ENCODE results near the gene MRPL2. TPM values are rescaled to one million over a fixed set of nuclear protein-coding genes. Genes with fewer than 3 reads are reported as not detected.

Gene MRPL2
- total RNA-seq, 4 donors from 2014 or later = 25.2 to 43.6 (median 28.1) TPM

DNA sequence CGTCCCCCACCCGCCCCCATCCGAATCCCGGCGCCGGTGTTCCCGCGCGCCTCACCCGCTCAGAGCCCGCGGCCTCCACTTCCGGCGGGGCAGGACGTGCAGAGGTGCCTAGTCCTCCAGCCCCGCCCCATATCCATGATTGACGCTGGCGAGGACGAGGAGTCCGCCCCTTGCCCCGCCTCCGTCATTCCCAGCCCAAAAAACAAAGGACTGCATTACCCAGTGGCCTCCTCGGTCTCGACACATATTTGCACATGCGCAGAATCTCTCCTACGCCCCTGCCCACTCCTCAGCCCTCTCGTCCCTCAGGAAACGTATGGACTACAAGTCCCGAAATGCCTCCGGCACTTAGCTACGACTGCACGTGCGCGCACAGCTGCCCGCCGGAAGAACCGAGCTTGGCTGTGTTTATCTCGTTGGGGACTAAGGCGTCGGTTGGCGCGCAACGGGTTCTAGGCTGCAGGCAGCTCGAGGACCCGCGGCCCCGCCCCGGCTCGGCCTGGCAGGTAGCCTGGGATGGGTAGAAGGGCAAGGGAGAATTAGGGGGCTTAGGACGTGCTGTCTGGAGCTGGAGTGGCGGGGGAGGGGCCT, 45.3 kb downstream of the MRPL2 start, which contains the start of the genes KLHDC3 and MEA1:
TSS of gene KLHDC3 (plus strand) at position 407 of the 591 bp plus-strand sequence. CDS start 2,944 bp downstream, outside the sequence.
TSS of gene MEA1 (minus strand) at position 104 of the 591 bp plus-strand sequence. CDS start 133 bp downstream, outside the sequence.
- no peaks in the 10 kb centered on the region for H3K27me3 ChIP-seq
- TF ChIP-seq POLR2AphosphoS5 (IDR thresholded peaks at IDR 0.05) (peak; percentile 86 to 98), POLR2A (IDR thresholded peaks at IDR 0.05; ENCODE audit: low read depth) (no peak)
- TF ChIP-seq, protein P1, sequence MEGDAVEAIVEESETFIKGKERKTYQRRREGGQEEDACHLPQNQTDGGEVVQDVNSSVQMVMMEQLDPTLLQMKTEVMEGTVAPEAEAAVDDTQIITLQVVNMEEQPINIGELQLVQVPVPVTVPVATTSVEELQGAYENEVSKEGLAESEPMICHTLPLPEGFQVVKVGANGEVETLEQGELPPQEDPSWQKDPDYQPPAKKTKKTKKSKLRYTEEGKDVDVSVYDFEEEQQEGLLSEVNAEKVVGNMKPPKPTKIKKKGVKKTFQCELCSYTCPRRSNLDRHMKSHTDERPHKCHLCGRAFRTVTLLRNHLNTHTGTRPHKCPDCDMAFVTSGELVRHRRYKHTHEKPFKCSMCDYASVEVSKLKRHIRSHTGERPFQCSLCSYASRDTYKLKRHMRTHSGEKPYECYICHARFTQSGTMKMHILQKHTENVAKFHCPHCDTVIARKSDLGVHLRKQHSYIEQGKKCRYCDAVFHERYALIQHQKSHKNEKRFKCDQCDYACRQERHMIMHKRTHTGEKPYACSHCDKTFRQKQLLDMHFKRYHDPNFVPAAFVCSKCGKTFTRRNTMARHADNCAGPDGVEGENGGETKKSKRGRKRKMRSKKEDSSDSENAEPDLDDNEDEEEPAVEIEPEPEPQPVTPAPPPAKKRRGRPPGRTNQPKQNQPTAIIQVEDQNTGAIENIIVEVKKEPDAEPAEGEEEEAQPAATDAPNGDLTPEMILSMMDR (IDR thresholded peaks at IDR 0.05) = peak in 1 of 3 experiments; percentile 20
- H3K36me3 ChIP-seq = peaks cover 24 to 57% (median 53%) of the 10 kb centered on the region in 4 donors
- peaks cover 46 to 58% (median 53%) of the 10 kb centered on the region in 4 donors for H3K4me1 ChIP-seq
- no peaks in the 10 kb centered on the region for H3K9me3 ChIP-seq
- peak; percentile 100 for DNase-seq (ENCODE audit: extremely low spot score)
- H3K27ac ChIP-seq (replicated peaks in 1 of 4) = peak within 1 kb of the TSS; percentile 85 to 87 (median 86)
- peak within 1 kb of the TSS; percentile 77 to 84 (median 81) for H3K4me3 ChIP-seq
- 0% methylated on average over 38 of the region's 51 CpGs for WGBS
- intact Hi-C loops (cut with DNase I) = loop anchor here (5.0 to 10.0 kb wide), 2 partner anchors 109 to 128 kb away; no protein-coding TSS in a partner anchor

DNA sequence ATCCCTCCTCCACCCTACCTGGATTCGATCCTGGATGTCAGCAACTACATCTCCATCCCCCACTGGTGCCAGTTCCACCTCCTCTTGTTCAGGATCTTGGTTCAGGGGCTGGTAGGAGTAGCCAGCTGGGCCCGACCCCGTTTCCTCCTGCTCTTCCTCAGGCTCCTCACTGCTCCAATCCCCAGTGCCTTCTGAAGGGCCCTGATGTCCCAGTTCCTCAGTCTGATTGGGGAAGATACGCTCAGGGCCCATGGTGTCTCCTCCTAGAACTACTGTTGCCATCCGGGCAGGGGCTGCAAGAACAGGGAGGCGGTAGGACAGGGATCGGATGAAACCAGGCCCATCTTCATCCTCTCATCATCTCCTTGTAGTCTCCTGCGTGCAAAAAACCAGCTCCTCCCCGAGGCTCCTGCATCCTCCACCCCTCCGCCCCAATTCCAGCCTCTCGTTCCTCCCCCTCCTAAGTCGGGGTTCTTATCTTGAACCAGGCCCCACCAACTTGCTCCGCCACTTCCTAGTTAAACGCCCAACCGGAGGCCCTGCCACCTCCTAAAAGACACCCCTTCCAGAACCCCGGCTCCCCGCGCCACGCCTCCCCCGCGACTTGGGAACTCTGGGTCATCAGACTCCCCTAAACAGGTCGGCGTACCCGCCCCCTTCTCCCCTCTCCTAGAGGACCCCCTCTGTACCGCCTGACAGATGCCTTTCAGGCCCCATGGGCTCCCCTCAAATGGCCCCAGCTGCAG, 46.0 kb downstream of the MRPL2 start:
- Histone ChIP-seq H3K27ac (replicated peaks in 1 of 4) (peak overlapping the region; percentile 85 to 87 (median 86)), H3K4me3 (peak overlapping the region; percentile 77 to 84 (median 81)), H3K9me3 (no peaks in the 10 kb centered on the region), H3K27me3 (no peaks in the 10 kb centered on the region), H3K36me3 (peaks cover 24 to 57% (median 53%) of the 10 kb centered on the region in 4 donors), H3K4me1 (peaks cover 46 to 58% (median 51%) of the 10 kb centered on the region in 4 donors)
- DNase-seq (ENCODE audit: extremely low spot score) = peak; percentile 93
- intact Hi-C loops (cut with DNase I) = loop anchor here (5.0 to 10.0 kb wide), 2 partner anchors 108 to 129 kb away; no protein-coding TSS in a partner anchor
- 3% methylated on average over 22 of the region's 25 CpGs for WGBS
- no peak for TF ChIP-seq EP300 (IDR thresholded peaks at IDR 0.05)
- no peak for TF ChIP-seq POLR2A (IDR thresholded peaks at IDR 0.05; ENCODE audit: low read depth)
- TF ChIP-seq POLR2AphosphoS5 (IDR thresholded peaks at IDR 0.05) = no peak
- TF ChIP-seq, protein P1 (IDR thresholded peaks at IDR 0.05) = no peak

DNA sequence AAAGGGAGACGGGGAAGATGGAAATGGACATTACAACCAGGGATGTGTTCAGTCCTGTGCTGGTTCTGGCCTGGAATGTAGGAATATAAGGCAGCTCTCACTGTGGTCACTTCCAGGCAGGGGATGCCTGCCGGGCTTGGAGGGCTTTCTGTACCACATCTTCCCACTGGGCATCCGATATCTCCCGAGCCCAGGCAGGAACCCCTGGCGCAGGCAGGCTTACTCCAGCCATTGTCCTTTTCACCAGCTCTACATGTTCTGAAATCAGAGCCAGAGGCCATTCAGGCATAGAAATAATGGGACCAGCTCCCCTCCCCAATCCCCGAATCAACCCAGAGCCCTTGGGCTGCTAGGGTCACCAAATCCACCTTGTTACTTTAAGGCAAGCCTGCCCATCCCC, 46.9 kb downstream of the MRPL2 start:
- no peaks in the 10 kb centered on the region for H3K9me3 ChIP-seq
- intact Hi-C loops (cut with DNase I) = loop anchor here (5.0 to 10.0 kb wide), 2 partner anchors 108 to 130 kb away; no protein-coding TSS in a partner anchor
- H3K36me3 ChIP-seq = peaks cover 31 to 57% (median 53%) of the 10 kb centered on the region in 4 donors
- H3K27ac ChIP-seq (replicated peaks in 1 of 4) = peak overlapping the region in 3 of 4 donors; percentile 85 to 87 (median 86)
- no peak overlapping the region for H3K4me3 ChIP-seq
- H3K4me1 ChIP-seq = peaks cover 40 to 50% (median 45%) of the 10 kb centered on the region in 4 donors
- 80% methylated on average over 4 of the region's 6 CpGs for WGBS
- H3K27me3 ChIP-seq = no peaks in the 10 kb centered on the region
- no peak for DNase-seq (ENCODE audit: extremely low spot score)
- TF ChIP-seq POLR2AphosphoS5 (IDR thresholded peaks at IDR 0.05) (no peak), POLR2A (IDR thresholded peaks at IDR 0.05; ENCODE audit: low read depth) (no peak), EP300 (IDR thresholded peaks at IDR 0.05) (no peak)
- TF ChIP-seq, protein P1 (IDR thresholded peaks at IDR 0.05) = no peak

DNA sequence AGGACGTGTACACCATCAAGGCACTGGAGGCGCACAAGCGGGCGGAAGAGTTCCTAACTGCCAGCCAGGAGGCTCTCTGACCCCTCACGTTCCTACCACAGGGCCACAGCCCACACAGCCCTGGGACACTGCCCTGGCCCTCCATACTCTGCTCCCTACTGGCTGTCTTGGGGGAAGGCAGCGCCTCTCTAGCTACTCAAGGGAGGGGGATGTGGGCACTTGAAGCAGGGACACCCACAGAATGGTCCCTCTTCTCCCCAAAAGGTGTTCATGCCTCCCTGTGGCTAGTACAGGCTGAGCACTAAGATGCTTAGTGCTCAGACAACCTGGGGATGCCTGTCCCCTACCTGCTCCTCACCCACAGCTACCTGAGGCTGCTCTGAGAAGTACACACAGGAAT, 48.0 kb downstream of the MRPL2 start:
- 69% methylated on average over 6 of the region's 6 CpGs for WGBS
- H3K27me3 ChIP-seq = no peaks in the 10 kb centered on the region
- no peak for DNase-seq (ENCODE audit: extremely low spot score)
- peaks cover 37 to 64% (median 61%) of the 10 kb centered on the region in 4 donors for H3K36me3 ChIP-seq
- TF ChIP-seq EP300 (IDR thresholded peaks at IDR 0.05) (no peak), POLR2AphosphoS5 (IDR thresholded peaks at IDR 0.05) (no peak), POLR2A (IDR thresholded peaks at IDR 0.05; ENCODE audit: low read depth) (no peak)
- TF ChIP-seq, protein P1 (IDR thresholded peaks at IDR 0.05) = no peak
- no peaks in the 10 kb centered on the region for H3K9me3 ChIP-seq
- H3K27ac ChIP-seq (replicated peaks in 1 of 4) = no peak overlapping the region
- peaks cover 29 to 39% (median 33%) of the 10 kb centered on the region in 4 donors for H3K4me1 ChIP-seq
- no peak overlapping the region for H3K4me3 ChIP-seq
- intact Hi-C loops (cut with DNase I) = loop anchor here (5.0 to 10.0 kb wide), 2 partner anchors 106 to 131 kb away; no protein-coding TSS in a partner anchor

Data from esophagus muscularis mucosa (tissue), 4 donors.